Measurements from ENCODE around the gene EPB41L4B.
A peak's percentile ranks its signal among the peaks of the same experiment; 100 is the strongest.

The EPB41L4B gene

GRCh38 chr9:109269081-109269480 is 51.8 kb downstream of the EPB41L4B start:
- DNase-seq: peak; percentile 4

- DNase-seq: no peak
Measured at GRCh38 chr9:109267555-109267954, 53.3 kb downstream of the EPB41L4B start.

GRCh38 chr9:109264877-109265587 is 55.8 kb downstream of the EPB41L4B start:
- no peak for DNase-seq

GRCh38 chr9:109263358-109263757 is 57.5 kb downstream of the EPB41L4B start:
- DNase-seq: no peak

DNA sequence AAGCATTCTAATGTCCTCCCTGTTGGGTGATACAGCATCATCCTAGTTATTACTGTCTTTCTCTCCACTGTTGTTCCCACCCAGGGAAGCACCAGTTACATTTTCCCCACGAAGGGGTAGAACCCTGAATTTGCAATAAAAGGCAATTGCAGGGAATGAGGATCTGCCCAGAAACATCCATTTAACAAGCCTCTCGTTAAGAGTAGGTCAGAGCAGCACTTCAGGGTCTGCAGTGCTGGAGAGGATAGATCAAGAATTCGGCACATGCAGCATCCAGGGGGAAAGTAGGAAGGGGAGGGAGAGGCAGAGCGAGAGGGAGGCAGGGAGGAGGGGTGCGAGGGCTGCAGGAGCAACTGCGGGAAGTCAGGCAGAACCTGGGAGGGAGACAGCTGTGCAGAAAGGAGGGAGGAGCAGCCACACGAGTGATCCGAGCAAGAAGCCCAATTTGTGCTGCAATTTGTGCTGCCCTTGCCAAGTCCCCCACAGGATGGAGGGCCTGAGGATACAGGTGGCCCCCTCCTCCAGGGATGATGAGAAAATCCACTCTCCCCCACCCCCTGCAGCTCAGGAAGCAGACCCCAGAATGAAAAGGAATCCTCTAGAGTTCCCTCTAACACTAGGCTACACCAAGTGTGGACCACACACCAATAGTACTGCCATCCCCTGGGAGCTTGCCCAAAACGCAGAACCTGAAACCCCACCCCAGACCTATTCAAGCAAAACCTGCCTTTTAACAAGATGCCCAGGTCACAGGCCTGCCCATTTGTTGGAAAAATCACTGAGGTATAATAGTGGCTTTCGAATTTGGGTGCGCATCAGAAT is 62.2 kb downstream of the EPB41L4B start:
- DNase-seq: no peak

DNA sequence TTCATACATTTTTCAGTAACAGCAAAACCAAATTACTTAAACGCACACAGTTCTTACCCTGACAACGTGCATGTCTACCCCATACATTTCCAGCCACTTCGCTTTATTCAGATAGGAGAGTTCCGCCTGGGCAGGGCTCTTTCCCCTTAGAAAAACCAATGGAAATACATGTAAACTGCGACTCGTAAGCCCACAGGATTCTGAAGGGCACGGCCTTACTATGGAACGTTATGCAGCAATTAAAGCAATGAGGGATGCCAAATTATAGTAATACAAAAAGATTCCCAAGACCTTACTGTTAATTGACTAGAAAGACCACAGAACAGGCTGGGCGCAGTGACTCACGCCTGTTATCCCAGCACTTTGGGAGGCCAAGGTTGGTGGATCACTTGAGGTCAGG is 64.5 kb downstream of the EPB41L4B start:
- no peak for DNase-seq

GRCh38 chr9:109255394-109255793 is 65.5 kb downstream of the EPB41L4B start:
- no peak for DNase-seq

- peak; percentile 71 for DNase-seq
Measured at GRCh38 chr9:109254317-109254716, 66.5 kb downstream of the EPB41L4B start.

DNA sequence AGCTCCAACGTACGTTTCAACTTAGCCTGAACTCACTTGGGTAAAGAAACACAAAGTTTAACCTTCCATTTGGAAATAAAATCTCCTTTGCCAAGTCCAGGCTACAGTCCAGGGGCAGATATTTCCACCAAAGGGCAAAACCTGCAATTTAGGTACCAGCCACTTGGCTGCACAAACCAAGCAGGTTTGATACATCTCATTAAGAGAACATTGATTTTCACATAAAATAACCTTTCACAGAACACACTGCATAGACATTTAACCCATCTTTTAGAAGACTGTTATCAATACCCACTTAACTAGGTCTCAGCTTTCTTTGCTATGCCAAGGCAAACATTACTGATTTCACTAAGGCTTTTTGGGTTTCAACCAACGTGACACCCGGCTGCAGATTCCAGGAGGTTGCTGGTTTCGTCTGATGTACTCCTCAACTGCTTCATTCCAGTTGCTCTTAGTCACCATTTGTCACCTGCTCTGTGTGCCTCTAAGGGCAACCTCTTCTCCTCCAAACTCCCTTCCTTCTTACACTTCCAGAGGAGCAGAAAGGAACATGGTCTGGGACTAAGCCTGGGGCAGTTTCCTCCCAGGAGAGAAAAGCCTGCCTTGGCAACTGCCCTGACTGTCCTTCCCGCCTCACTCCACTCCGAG is 67.1 kb downstream of the EPB41L4B start:
- DNase-seq: peak; percentile 80

GRCh38 chr9:109253241-109253636 is 67.6 kb downstream of the EPB41L4B start:
- no peak for DNase-seq

- DNase-seq: no peak
Measured at GRCh38 chr9:109252291-109252690, 68.6 kb downstream of the EPB41L4B start.

DNA sequence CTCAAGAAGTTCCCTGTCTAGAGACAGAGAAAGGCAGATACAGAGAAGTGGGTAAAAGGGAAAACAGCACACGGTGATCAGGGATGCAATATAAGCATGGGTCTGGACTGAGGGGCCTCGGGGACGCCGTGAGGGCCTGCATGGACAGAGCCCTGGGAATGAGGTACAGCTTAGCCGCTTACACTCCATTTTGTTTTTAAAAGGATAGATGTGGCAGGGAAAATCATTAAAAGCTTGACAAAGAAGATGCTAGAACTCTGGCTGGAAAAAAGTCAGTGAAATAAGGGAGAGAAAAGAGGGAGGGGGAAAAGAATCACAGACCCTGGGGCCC is 69.1 kb downstream of the EPB41L4B start:
- DNase-seq: no peak

GRCh38 chr9:109251080-109251775 is 69.6 kb downstream of the EPB41L4B start:
- DNase-seq: peak; percentile 48

DNA sequence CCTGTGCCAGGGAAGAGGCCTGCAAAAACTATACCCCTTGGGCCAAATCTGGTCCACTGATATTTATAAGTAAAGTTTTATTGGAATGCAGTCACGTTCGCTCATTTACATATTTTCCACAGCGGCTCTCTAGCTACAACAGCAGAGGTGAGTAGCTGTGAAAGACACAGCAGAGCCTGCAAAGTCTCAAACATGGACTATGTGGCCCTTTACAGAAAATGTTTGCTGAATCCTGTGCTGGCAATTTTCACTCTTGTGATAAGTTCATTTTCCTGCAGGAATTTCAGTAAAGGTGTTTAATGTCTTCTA is 70.1 kb downstream of the EPB41L4B start:
- no peak for DNase-seq

GRCh38 chr9:109250311-109250741 is 70.5 kb downstream of the EPB41L4B start:
- DNase-seq: no peak

DNA sequence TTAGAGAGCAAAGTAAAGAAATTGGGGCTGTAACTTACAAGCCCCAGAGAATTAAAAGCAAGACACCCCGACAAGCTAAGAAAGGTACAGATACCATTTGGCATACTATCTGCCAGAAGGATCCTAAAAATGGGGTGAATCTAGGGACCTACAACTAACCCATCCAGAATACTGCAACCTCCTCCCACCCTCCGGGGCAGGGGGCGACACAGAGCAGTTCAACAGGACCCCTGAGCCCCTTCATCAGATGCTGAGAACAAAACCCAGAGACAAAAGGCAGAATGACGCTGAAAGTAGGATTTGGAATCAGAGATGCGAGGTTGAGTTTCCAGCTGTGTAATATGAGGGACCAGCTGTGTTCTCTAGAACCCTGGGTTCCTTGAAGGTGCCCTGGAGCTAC is 71.2 kb downstream of the EPB41L4B start:
- DNase-seq: no peak

GRCh38 chr9:109248133-109248581 is 72.7 kb downstream of the EPB41L4B start:
- DNase-seq: no peak

- DNase-seq: no peak
Measured at GRCh38 chr9:109247228-109247627, 73.6 kb downstream of the EPB41L4B start.

DNA sequence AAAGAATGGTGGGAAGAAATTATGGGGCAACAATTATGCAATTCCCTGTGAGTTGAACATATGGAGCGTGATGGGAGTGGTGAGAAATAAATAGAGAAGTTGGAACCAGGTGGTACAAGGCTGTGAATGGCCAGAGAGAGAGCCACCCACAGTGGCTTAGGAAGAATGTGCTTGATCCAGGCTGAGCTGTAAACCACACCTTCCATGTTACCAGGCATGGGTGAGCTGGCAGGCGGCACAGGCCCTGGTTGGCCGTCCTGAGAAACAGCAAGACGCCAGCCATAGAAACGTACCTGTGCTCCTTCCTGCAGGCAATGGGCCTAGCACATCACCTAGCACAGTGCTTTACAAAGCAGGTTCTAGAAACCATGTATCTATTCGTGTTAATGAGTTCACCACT is 74.3 kb downstream of the EPB41L4B start:
- peak; percentile 9 for DNase-seq

DNA sequence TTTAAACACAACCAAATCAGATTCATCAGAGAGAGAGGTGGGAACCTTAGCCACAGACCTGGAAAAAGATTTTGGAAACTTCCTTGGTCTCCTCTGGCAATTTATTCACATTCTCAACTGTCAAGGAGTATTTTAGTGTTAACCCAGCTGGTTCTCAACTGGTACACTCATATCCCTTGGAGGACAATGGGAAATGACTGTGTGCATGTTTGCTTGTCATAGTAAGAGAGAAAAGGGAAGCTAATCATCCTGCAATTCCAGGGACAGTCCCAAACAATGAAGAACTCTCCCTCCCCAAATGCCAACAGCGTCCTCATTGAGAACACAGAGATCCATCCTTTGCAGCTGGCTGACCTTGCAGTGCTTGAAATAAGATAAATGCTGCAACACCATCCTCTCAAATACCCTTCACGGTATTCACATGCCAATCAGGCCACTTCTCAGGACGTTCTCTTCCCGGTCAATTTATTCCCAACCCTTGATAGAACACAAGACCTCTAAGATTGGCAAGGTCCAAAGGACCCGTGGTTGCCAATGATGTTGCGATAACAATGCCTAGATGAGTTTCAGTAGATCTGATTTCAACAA is 75.5 kb downstream of the EPB41L4B start:
- no peak for DNase-seq

GRCh38 chr9:109244179-109245132 is 76.4 kb downstream of the EPB41L4B start:
- peak; percentile 43 for DNase-seq

DNA sequence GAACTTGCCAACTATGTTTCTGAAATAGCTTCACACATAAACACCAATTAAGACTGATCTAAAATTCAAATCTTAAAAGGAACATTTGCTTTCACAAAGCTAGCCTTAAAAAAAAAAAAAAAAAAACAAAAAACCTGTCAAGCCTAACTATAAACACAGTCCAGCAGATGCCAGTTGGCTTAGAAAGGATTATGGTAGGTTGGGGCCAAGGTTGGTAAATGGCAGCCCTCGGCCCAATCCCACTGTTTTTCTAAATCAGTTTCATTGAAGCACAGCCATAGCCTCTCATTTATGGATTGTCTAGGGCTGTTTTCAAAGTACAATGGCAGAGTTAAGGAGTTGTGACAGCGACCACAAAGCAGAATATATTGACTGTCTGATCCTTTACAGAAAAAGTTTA is 78.1 kb downstream of the EPB41L4B start:
- no peak for DNase-seq

Data from NCI-H226 (cell line).